Measurements from ENCODE around the gene HOXD12. TPM values are rescaled to one million over a fixed set of nuclear protein-coding genes. Genes with fewer than 3 reads are reported as not detected.

Gene HOXD12
- total and polyA plus RNA-seq, 9 donors = not detected

GRCh38 chr2:176110415-176111308 is 11.1 kb downstream of the HOXD12 start:
- TF ChIP-seq POLR2A (IDR thresholded peaks at IDR 0.05) = no peak
- TF ChIP-seq, protein P1, sequence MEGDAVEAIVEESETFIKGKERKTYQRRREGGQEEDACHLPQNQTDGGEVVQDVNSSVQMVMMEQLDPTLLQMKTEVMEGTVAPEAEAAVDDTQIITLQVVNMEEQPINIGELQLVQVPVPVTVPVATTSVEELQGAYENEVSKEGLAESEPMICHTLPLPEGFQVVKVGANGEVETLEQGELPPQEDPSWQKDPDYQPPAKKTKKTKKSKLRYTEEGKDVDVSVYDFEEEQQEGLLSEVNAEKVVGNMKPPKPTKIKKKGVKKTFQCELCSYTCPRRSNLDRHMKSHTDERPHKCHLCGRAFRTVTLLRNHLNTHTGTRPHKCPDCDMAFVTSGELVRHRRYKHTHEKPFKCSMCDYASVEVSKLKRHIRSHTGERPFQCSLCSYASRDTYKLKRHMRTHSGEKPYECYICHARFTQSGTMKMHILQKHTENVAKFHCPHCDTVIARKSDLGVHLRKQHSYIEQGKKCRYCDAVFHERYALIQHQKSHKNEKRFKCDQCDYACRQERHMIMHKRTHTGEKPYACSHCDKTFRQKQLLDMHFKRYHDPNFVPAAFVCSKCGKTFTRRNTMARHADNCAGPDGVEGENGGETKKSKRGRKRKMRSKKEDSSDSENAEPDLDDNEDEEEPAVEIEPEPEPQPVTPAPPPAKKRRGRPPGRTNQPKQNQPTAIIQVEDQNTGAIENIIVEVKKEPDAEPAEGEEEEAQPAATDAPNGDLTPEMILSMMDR (IDR thresholded peaks at IDR 0.05) = no peak
- TF ChIP-seq EP300 (IDR thresholded peaks at IDR 0.05) = no peak
- Histone ChIP-seq H3K36me3 (no peaks in the 10 kb centered on the region), H3K9me3 (no peaks in the 10 kb centered on the region), H3K4me1 (ENCODE audit: insufficient read depth) (peaks cover 5% of the 10 kb centered on the region), H3K4me3 (peak overlapping the region; percentile 33), H3K27me3 (peaks cover 6% of the 10 kb centered on the region), H3K27ac (no peak overlapping the region)
- no peak for DNase-seq
- WGBS, 3 donors = 38 to 42% (median 41%) methylated on average over 7 of the region's 7 CpGs
- intact Hi-C loops (cut with DNase I) = no loop called here

DNA sequence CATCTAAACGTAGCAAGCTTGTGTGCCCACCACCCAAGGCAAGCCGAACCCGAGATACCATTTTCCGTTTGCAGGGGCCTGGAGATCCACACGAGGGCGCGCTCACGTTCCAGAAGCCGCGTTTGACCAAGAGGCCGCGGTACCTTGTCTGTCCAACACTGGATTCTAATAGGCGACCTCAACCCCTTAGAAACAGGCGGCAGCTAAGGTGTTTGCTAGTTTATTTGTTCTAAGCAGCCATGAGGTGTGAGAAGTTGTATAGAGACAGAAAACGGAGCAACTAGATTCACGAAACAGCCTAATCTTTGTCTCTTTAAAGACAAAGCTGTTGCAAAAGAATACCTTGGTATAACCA is 11.7 kb downstream of the HOXD12 start:
- 3 to 16% (median 9%) methylated on average over 16 of the region's 16 CpGs for WGBS, 3 donors
- intact Hi-C loops (cut with DNase I) = no loop called here
- H3K9me3 ChIP-seq = no peaks in the 10 kb centered on the region
- H3K4me1 ChIP-seq (ENCODE audit: insufficient read depth) = peaks cover 5% of the 10 kb centered on the region
- H3K4me3 ChIP-seq = peak overlapping the region; percentile 29
- TF ChIP-seq, protein P1 (IDR thresholded peaks at IDR 0.05) = no peak
- no peak for TF ChIP-seq POLR2A (IDR thresholded peaks at IDR 0.05)
- TF ChIP-seq EP300 (IDR thresholded peaks at IDR 0.05) = no peak
- H3K36me3 ChIP-seq = no peaks in the 10 kb centered on the region
- H3K27me3 ChIP-seq = peaks cover 6% of the 10 kb centered on the region
- no peak overlapping the region for H3K27ac ChIP-seq
- peak in 3 of 5 donors; percentile 39 to 69 (median 51) for DNase-seq

DNA sequence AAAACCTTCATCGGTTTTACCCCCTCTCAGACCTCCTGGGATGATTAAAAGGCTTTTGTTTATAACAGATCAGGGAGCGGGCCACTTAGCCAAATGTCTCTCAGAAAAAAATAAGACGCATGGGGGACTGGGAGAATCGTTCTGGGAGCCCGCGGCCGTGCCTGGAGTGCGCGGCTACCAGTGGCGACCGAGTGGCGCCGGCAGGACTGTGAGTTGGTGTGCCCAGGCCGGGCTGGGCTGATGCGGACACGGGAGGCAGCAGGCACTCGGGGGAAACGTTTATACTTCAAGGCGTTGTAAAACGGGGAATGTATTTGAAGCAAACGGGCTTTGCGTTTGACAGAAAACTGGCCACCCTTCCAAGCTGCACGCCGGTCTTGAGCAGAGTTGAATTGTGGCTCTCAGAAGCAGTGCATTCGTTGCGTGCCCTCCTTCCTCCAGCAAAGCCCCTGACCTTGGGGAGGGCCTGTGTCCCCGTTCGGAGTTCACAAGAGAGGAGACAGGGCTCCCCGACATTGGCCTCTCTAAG is 12.3 kb downstream of the HOXD12 start:
- Histone ChIP-seq H3K4me1 (ENCODE audit: insufficient read depth) (peaks cover 5% of the 10 kb centered on the region), H3K27ac (no peak overlapping the region), H3K36me3 (no peaks in the 10 kb centered on the region), H3K9me3 (no peaks in the 10 kb centered on the region), H3K27me3 (peaks cover 6% of the 10 kb centered on the region), H3K4me3 (peak overlapping the region; percentile 29)
- peak in 1 of 5 donors; percentile 10 for DNase-seq
- 28 to 49% (median 31%) methylated on average over 29 of the region's 29 CpGs for WGBS, 3 donors
- intact Hi-C loops (cut with DNase I) = no loop called here
- TF ChIP-seq EP300 (IDR thresholded peaks at IDR 0.05) (no peak), POLR2A (IDR thresholded peaks at IDR 0.05) (no peak)
- TF ChIP-seq, protein P1 (IDR thresholded peaks at IDR 0.05) = no peak

DNA sequence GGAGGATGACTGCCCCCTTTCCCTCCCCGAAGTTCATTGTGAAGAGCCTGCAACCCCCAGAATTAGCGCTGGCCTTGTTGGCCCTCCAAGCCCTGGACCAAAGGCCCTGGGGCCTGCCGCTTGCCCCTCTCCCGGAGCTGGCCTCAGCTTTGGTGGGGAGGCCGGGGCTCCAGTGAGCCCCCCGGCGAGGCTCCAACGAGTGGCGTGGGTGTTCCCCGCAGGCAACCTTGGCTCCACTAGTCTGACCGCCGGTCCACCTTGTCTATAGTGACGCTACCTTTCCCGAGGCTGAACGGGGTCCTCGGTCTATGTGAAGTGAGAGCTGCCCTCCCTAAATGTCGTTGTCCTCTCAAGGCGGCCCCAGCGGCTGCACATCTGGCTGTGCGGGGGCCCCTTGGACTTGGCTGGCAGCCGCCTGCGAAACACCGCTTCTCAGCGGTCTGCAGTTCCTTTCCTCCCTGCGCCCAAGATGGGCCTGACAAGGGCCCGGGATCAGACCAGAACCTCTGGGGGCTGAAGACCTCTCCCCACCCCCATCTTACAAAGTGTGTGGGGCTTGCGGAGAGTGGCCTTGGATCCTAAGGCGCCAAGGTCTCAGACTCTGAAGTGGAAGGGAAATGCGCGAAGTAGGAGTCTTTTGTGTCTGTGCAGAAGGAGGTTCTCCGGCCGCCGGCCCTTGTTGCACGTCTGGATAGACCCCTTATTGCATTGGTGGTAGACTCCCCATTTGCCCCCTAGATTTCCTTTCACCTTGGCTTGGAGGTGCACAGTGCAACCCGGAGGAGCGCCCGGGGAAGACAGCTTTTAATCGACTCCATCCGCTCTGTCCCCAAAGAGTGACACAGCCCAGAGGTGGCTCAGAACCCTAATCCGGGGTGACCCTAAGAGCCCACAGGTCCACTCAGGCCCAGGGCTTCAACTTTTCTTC is 13.0 kb downstream of the HOXD12 start:
- peak in 1 of 5 donors; percentile 14 for DNase-seq
- Histone ChIP-seq H3K36me3 (no peaks in the 10 kb centered on the region), H3K4me3 (peak overlapping the region; percentile 29), H3K27me3 (peaks cover 6% of the 10 kb centered on the region), H3K27ac (no peak overlapping the region), H3K9me3 (no peaks in the 10 kb centered on the region), H3K4me1 (ENCODE audit: insufficient read depth) (peaks cover 3% of the 10 kb centered on the region)
- TF ChIP-seq POLR2A (IDR thresholded peaks at IDR 0.05) = no peak
- intact Hi-C loops (cut with DNase I) = no loop called here
- 49 to 53% (median 51%) methylated on average over 38 to 40 of the region's 40 CpGs for WGBS, 3 donors

Data from ovary (tissue), 9 donors.